Measurements from ENCODE around the gene FGF7.

DNA sequence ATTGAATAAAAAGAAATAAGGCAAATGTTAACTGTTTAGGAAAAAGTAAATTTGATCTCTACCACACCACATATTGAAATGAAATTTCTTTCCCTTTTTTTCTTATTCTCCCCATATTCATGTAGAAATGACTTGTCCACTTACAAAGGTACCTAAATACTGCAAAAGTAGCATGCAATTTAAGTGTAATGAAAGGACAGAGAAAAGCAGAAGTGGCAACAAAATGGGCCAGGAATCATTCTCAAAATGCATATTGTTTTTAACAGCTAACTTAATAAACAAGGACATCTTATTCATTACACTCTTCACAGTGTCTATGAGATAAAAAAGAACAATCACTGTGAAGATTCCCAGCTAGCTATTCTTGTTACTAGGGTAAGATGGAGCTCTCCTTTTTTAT lies 40.6 kb upstream of the FGF7 start:
- TF ChIP-seq, protein P1, sequence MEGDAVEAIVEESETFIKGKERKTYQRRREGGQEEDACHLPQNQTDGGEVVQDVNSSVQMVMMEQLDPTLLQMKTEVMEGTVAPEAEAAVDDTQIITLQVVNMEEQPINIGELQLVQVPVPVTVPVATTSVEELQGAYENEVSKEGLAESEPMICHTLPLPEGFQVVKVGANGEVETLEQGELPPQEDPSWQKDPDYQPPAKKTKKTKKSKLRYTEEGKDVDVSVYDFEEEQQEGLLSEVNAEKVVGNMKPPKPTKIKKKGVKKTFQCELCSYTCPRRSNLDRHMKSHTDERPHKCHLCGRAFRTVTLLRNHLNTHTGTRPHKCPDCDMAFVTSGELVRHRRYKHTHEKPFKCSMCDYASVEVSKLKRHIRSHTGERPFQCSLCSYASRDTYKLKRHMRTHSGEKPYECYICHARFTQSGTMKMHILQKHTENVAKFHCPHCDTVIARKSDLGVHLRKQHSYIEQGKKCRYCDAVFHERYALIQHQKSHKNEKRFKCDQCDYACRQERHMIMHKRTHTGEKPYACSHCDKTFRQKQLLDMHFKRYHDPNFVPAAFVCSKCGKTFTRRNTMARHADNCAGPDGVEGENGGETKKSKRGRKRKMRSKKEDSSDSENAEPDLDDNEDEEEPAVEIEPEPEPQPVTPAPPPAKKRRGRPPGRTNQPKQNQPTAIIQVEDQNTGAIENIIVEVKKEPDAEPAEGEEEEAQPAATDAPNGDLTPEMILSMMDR (IDR thresholded peaks at IDR 0.05), result no peak
- no peak for TF ChIP-seq POLR2A (IDR thresholded peaks at IDR 0.05)

All from body of pancreas (tissue), 4 donors.